ENCODE results near the gene ZFYVE1. TPM values are rescaled to one million over a fixed set of nuclear protein-coding genes. Genes with fewer than 3 reads are reported as not detected.
"Not testable (repeated sequence)": the region's sequence is repeated elsewhere in the genome, so short reads cannot be mapped to it uniquely, and the experiment has no call there.

Gene ZFYVE1
- polyA plus RNA-seq, 2 of the 4 experiments (the other 2 are of a cell fraction) = 7.4 to 9.4 TPM

DNA sequence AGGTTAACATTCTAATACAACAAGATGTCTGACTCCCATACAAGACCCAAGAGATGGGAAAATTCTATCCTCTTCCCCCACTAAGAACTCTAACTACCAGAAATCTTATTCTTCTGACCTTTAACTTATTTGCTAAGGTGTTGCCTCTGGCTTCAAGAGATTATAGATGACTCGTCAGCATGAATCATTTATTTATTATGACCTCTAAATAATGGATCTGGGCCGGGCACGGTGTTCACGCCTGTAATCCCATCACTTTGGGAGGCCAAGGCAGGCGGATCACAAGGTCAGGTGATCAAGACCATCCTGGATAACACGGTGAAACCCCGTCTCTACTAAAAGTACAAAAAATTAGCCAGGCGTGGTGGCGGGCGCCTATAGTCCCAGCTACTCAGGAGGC lies 10.9 kb downstream of the ZFYVE1 start:
- H3K4me2 ChIP-seq = peak overlapping the region; percentile 42
- 37% methylated on average over 10 of the region's 10 CpGs for WGBS (ENCODE audit: missing lambda C conversion rate)
- peak in 1 of 2 experiments; percentile 27 for DNase-seq (ENCODE audit: low read depth in 1 of 2, low spot score in 1 of 2)
- POLR2A ChIA-PET, H3K9me3 ChIP-seq, CTCF ChIA-PET, H3K4me3 ChIP-seq, FAIRE-seq: not testable (repeated sequence)
- peak in 1 of 2 experiments; percentile 63; a peak in 3 of 6 replicates for ATAC-seq
- peaks cover 25% of the 10 kb centered on the region for H3K4me1 ChIP-seq
- peak overlapping the region in 1 of 2 experiments; percentile 66; a peak in 3 of 6 replicates for H3K27ac ChIP-seq
- TF ChIP-seq JUNB (IDR thresholded peaks at IDR 0.05) (peak; percentile 26; the same call in 1 of the 2 replicates), FOSL2 (IDR thresholded peaks at IDR 0.05) (peak; percentile 23; the same call in 1 of the 2 replicates), FOSL2 (CRISPR knock-in tag; IDR thresholded peaks at IDR 0.05) (peak; percentile 46)

DNA sequence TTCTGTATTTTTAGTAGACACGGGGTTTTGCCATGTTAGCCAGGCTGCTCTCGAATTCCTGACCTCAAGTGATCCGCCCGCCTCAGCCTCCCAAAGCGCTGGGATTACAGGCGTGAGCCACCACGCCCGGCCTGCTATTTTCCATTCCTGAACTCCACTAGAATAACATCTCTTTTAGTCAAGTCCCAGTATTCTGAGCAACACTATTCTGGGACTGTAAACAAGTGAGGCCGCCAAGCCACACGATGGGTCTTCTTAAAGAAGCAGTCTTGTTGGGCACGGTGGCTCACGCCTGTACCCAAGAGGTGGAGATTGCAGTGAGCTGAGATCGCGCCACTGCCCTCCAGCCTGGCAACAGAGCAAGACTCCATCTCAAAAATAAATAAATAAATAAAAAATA lies 11.4 kb downstream of the ZFYVE1 start:
- H3K9me3 ChIP-seq; CTCF ChIA-PET; POLR2A ChIA-PET; DNase-seq (ENCODE audit: low read depth in 1 of 2, low spot score in 1 of 2); H3K4me3 ChIP-seq; FAIRE-seq: not testable (repeated sequence)
- peak in 1 of 2 experiments; percentile 29; a peak in 2 of 6 replicates for ATAC-seq
- peak overlapping the region; percentile 42 for H3K4me2 ChIP-seq
- H3K27ac ChIP-seq = peak overlapping the region in 1 of 2 experiments; percentile 66; a peak in 3 of 6 replicates
- WGBS (ENCODE audit: missing lambda C conversion rate) = 80% methylated on average over 14 of the region's 14 CpGs
- H3K4me1 ChIP-seq = peaks cover 25% of the 10 kb centered on the region

DNA sequence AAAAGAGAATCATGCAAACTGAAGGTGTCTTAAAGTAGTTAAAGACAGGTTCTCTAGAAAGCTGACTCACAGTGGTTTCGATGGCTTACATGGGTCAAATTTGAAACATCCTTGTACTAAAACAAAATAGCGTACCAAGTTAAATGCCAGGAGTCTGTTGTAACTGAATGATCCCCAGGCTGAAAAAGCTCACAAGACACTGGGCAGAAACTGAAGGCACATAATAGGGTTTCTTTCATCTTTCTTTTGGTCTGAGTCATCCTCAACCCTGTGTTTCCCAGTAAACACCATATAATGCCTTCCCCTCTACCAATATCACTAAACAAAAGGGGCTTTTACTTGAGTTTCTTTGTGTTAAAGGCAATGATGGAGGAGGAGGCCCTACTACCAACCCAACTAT lies 12.8 kb downstream of the ZFYVE1 start:
- no peak for DNase-seq (ENCODE audit: low read depth in 1 of 2, low spot score in 1 of 2)
- H3K4me1 ChIP-seq = peaks cover 25% of the 10 kb centered on the region
- H3K4me3 ChIP-seq = no peak overlapping the region
- POLR2A ChIA-PET = no interaction called here
- 77% methylated on average over 2 of the region's 2 CpGs for whole genome bisulfite sequencing (ENCODE audit: missing lambda C conversion rate)
- CTCF ChIA-PET = no interaction called here
- H3K9me3 ChIP-seq = no peaks in the 10 kb centered on the region
- TF ChIP-seq, protein P1, sequence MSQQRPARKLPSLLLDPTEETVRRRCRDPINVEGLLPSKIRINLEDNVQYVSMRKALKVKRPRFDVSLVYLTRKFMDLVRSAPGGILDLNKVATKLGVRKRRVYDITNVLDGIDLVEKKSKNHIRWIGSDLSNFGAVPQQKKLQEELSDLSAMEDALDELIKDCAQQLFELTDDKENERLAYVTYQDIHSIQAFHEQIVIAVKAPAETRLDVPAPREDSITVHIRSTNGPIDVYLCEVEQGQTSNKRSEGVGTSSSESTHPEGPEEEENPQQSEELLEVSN (IDR thresholded peaks at IDR 0.05; ENCODE audit: borderline replicate concordance, low read depth) = no peak
- TF ChIP-seq EHMT2 (IDR thresholded peaks at IDR 0.05; ENCODE audit: low read depth) (no peak), RNF2 (IDR thresholded peaks at IDR 0.05; ENCODE audit: borderline replicate concordance, low read depth) (no peak), EHF (CRISPR knock-in tag; IDR thresholded peaks at IDR 0.05) (no peak), JUN (IDR thresholded peaks at IDR 0.05) (no peak), FOSB (CRISPR knock-in tag; IDR thresholded peaks at IDR 0.05) (no peak), MYC (IDR thresholded peaks at IDR 0.05; ENCODE audit: borderline replicate concordance, low read length) (no peak), ZNF302 (CRISPR knock-in tag; IDR thresholded peaks at IDR 0.05) (no peak), SMC3 (IDR thresholded peaks at IDR 0.05) (no peak), RAD21 (conservative IDR thresholded peaks at IDR 0.05 in 1 of 2, IDR thresholded peaks at IDR 0.05 in 1 of 2) (no peak)
- TF ChIP-seq, protein P2, sequence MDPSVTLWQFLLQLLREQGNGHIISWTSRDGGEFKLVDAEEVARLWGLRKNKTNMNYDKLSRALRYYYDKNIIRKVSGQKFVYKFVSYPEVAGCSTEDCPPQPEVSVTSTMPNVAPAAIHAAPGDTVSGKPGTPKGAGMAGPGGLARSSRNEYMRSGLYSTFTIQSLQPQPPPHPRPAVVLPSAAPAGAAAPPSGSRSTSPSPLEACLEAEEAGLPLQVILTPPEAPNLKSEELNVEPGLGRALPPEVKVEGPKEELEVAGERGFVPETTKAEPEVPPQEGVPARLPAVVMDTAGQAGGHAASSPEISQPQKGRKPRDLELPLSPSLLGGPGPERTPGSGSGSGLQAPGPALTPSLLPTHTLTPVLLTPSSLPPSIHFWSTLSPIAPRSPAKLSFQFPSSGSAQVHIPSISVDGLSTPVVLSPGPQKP (IDR thresholded peaks at IDR 0.05; ENCODE audit: low read depth, low read length) = no peak
- H3K4me2 ChIP-seq = no peak overlapping the region
- H3K27ac ChIP-seq = no peak overlapping the region
- no peak for FAIRE-seq
- ATAC-seq = no peak

DNA sequence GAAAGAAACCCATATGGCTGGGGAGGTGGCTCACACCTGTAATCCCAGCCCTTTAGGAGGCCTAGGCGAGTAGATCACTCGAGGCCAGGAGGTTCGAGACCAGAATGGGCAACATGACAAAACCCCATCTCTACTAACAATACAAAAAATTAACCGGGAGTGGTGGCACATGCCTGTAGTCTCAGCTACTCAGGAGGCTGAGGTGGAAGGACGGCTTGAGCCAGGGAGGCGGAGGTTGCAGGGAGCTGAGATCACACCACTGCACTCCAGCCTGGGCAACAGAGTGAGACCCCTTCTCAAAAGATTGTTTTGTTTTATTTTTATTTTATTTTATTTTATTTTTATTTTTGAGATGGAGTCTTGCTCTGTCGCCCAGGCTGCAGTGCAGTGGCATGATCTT lies 15.7 kb downstream of the ZFYVE1 start:
- H3K4me3 ChIP-seq; H3K27ac ChIP-seq; ATAC-seq; DNase-seq (ENCODE audit: low read depth in 1 of 2, low spot score in 1 of 2); FAIRE-seq; H3K4me2 ChIP-seq; POLR2A ChIA-PET; H3K9me3 ChIP-seq: not testable (repeated sequence)
- 91% methylated on average over 7 of the region's 7 CpGs for WGBS (ENCODE audit: missing lambda C conversion rate)
- H3K4me1 ChIP-seq = peaks cover 18% of the 10 kb centered on the region
- CTCF ChIA-PET = interaction anchor here (1.3 kb wide), 1 partner anchor 16 kb away, joined by 3 read pairs; the partner anchor contains the start of gene ZFYVE1

DNA sequence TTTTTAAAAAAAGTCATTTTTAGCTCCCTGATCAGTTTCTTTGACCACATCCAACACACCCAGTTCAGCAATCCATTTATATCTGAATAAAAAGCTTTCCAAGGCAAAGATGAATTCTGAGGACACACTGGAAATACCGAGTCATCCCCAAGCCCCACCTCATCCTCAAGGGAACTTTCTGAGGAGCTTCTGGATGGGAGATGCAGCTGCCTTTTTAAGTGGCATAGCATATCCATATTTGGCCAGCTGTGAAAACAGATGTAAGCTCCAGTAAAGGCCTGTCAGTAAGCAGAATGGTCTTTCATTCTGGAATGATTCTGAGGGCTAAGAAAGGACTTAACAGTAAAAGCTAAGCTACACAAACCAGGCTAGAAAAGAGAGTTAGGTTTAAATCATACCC lies 18.4 kb downstream of the ZFYVE1 start:
- H3K4me2 ChIP-seq = no peak overlapping the region
- FAIRE-seq = no peak
- no peak for ATAC-seq
- CTCF ChIA-PET = interaction anchor here (1.3 kb wide), 1 partner anchor 14 kb away, joined by 4 read pairs; no protein-coding TSS in a partner anchor
- no peak for DNase-seq (ENCODE audit: low read depth in 1 of 2, low spot score in 1 of 2)
- no peaks in the 10 kb centered on the region for H3K9me3 ChIP-seq
- POLR2A ChIA-PET = interaction anchor here (1.1 kb wide), 1 partner anchor 18 kb away, joined by 3 read pairs; the partner anchor contains the start of gene ZFYVE1
- no peak overlapping the region for H3K4me3 ChIP-seq
- H3K27ac ChIP-seq = peak overlapping the region in 1 of 2 experiments; percentile 2; a peak in 1 of 6 replicates
- H3K4me1 ChIP-seq = no peaks in the 10 kb centered on the region
- WGBS (ENCODE audit: missing lambda C conversion rate) = 72% methylated on average over 1 of the region's 1 CpG
- TF ChIP-seq, protein P2 (IDR thresholded peaks at IDR 0.05; ENCODE audit: low read depth, low read length) = no peak
- TF ChIP-seq BHLHE40 (IDR thresholded peaks at IDR 0.05; ENCODE audit: low read depth, low read length) (no peak), HOXA7 (CRISPR knock-in tag; IDR thresholded peaks at IDR 0.05) (no peak), FOXS1 (CRISPR knock-in tag; IDR thresholded peaks at IDR 0.05) (no peak), TP53 (CRISPR knock-in tag; IDR thresholded peaks at IDR 0.05) (no peak), RNF2 (IDR thresholded peaks at IDR 0.05; ENCODE audit: borderline replicate concordance, low read depth) (no peak), RCOR1 (IDR thresholded peaks at IDR 0.05; ENCODE audit: low read depth, low read length) (no peak), POLR2AphosphoS2 (conservative IDR thresholded peaks at IDR 0.05; ENCODE audit: low read length) (no peak), CHD4 (IDR thresholded peaks at IDR 0.05; ENCODE audit: borderline replicate concordance) (no peak), RARB (CRISPR knock-in tag; IDR thresholded peaks at IDR 0.05) (no peak), HDAC2 (IDR thresholded peaks at IDR 0.05) (no peak), NPAS2 (CRISPR knock-in tag; IDR thresholded peaks at IDR 0.05; ENCODE audit: borderline replicate concordance) (no peak), ZC3H11A (IDR thresholded peaks at IDR 0.05) (no peak), MYC (IDR thresholded peaks at IDR 0.05; ENCODE audit: borderline replicate concordance, low read length) (no peak), NFE2L2 (conservative IDR thresholded peaks at IDR 0.05; ENCODE audit: low read length) (no peak)

All from A549 (cell line).